K562 (cell line): Measurements from ENCODE around the gene MAGI1. TPM values are rescaled to one million over a fixed set of nuclear protein-coding genes. Genes with fewer than 3 reads are reported as not detected.

Experiments used
- ATAC-seq: fragments of 200-7000 bp; cut with Tn5 transposase; 3 replicates; pipeline ENCODE4 v1.9.1; 2020; ENCODE audit warnings: moderate library complexity
- BruUV-seq: library from RNA; stranded (reverse); fragments of 400-500 nt; replicated peaks from 2 replicates; lab custom pipeline; 2021; lab: Mats Ljungman, UMichigan
- CTCF ChIA-PET: fragments of 300-600 bp; formaldehyde crosslinking; extraction: SDS; loops from one replicate; lab custom pipeline; 2021; ENCODE audit warnings: low intra/inter-chr PET ratio; lab: Yijun Ruan, JAX
- POLR2A ChIA-PET: fragments of 300-600, 350-650 bp; sonication (Branson Sonifier 250); formaldehyde crosslinking; extraction: SDS; loops from one replicate; lab custom pipeline; 2021; ENCODE audit warnings: antibody characterized with exemption, inconsistent platforms; lab: Yijun Ruan, JAX
- DNase-seq, 4 experiments: peaks; one replicate each; pipeline versions ENCODE4 v3.0.0 to v3.0.0-alpha.2; 2011 to 2018; ENCODE audit warnings: low spot score in 3 of 4, mixed read lengths in 3 of 4; ENCODE audit errors: extremely low read depth in 1 of 4
- FAIRE-seq: peaks from 2 replicates; lab custom pipeline; 2011; peaks lifted over from hg19 to GRCh38; lab: Jason Lieb, UNC
- H2AFZ ChIP-seq: 2 replicates; pipeline ENCODE4 v1.6.0; 2011; ENCODE audit warnings: low read depth, low read length, control low read depth, inconsistent platforms
- H3K27ac ChIP-seq: fragments of 200-600 bp; 3 replicates; pipeline ENCODE4 v1.8.0; 2011; ENCODE audit warnings: low read depth, mild to moderate bottlenecking, control low read depth, inconsistent platforms, low read length, moderate library complexity, mixed read lengths; ENCODE audit errors: extremely low read depth
- H3K27me3 ChIP-seq, 2 experiments: fragments of 300-600 bp in 1 of 2; 2 replicates in 1 of 2; 3 replicates in 1 of 2; pipeline versions ENCODE4 v1.6.0 to v1.8.0; 2011; ENCODE audit warnings: inconsistent platforms in 2 of 2, low read length in 2 of 2, mild to moderate bottlenecking in 1 of 2, mixed read lengths in 1 of 2, moderate library complexity in 1 of 2; ENCODE audit not compliant: control insufficient read depth in 2 of 2, insufficient read depth in 2 of 2
- H3K36me3 ChIP-seq: fragments of 300-600 bp; 3 replicates; pipeline ENCODE4 v1.8.0; 2011; ENCODE audit warnings: mild to moderate bottlenecking, low read length, inconsistent platforms; ENCODE audit not compliant: control insufficient read depth, insufficient read depth
- H3K4me1 ChIP-seq, 2 experiments: fragments of 200-600 bp in 1 of 2; replicated peaks in 1 of 2; 2 replicates in 1 of 2; 3 replicates in 1 of 2; pipeline versions ENCODE4 v1.5.1 to v1.8.0; 2011; ENCODE audit warnings: inconsistent platforms in 2 of 2, low read length in 2 of 2, mild to moderate bottlenecking in 1 of 2, mixed read lengths in 1 of 2, moderate library complexity in 1 of 2; ENCODE audit not compliant: control insufficient read depth in 2 of 2, insufficient read depth in 2 of 2
- H3K4me2 ChIP-seq: 2 replicates; pipeline ENCODE4 v1.6.1; 2011; ENCODE audit warnings: low read length, control low read depth, inconsistent platforms, mixed read lengths; ENCODE audit not compliant: insufficient read depth
- H3K4me3 ChIP-seq: fragments of 200-600 bp; sonication (generic), shearing (Covaris generic); 2 replicates; pipeline ENCODE4 v1.5.1; 2016; ENCODE audit warnings: control low read depth, inconsistent platforms
- H3K79me2 ChIP-seq: fragments of 200-600 bp; 3 replicates; pipeline ENCODE4 v1.8.0; 2011; ENCODE audit warnings: low read length, inconsistent platforms; ENCODE audit not compliant: control insufficient read depth, insufficient read depth
- H3K9ac ChIP-seq, 2 experiments: 2 replicates each; pipeline versions ENCODE4 v1.6.0 to v1.6.1; 2011; ENCODE audit warnings: low read depth in 2 of 2, low read length in 2 of 2, control low read depth in 1 of 2, inconsistent platforms in 1 of 2, mild to moderate bottlenecking in 1 of 2, mixed read lengths in 1 of 2; ENCODE audit not compliant: insufficient read depth in 1 of 2
- H3K9me1 ChIP-seq: one replicate; pipeline ENCODE4 v1.6.0; 2011; ENCODE audit warnings: inconsistent platforms, mild to moderate bottlenecking, low read length, moderate library complexity; ENCODE audit not compliant: control insufficient read depth, insufficient read depth
- H3K9me3 ChIP-seq: replicated peaks from 2 replicates; pipeline ENCODE4 v1.5.1; 2011; ENCODE audit warnings: low read depth, low read length, inconsistent platforms; ENCODE audit not compliant: control insufficient read depth, insufficient read depth
- H4K20me1 ChIP-seq: replicated peaks from 2 replicates; pipeline ENCODE4 v1.6.1; 2011; ENCODE audit warnings: low read length, inconsistent platforms, mixed read lengths; ENCODE audit not compliant: control insufficient read depth, insufficient read depth
- COPS2 ChIP-seq: fragments of 450-650 bp; conservative IDR thresholded peaks from 2 replicates; pipeline ENCODE4 v1.6.1; 2016; ENCODE audit warnings: mild to moderate bottlenecking, moderate library complexity
- CREB5 ChIP-seq: fragments of 250-450 bp; sonication (Bioruptor Pico); IDR thresholded peaks from 2 replicates; pipeline ENCODE4 v1.5.0; 2020; ENCODE audit warnings: mild to moderate bottlenecking
- E2F5 ChIP-seq: sonication (generic); formaldehyde crosslinking; IDR thresholded peaks from 2 replicates; pipeline ENCODE4 v1.8.0; 2022; ENCODE audit warnings: mild to moderate bottlenecking, missing genetic modification reagents
- EWSR1 ChIP-seq: fragments of 450-650 bp; IDR thresholded peaks from 2 replicates; pipeline ENCODE4 v1.6.1; 2018; ENCODE audit warnings: borderline replicate concordance, mild to moderate bottlenecking, low read depth, moderate library complexity; ENCODE audit not compliant: partially characterized antibody
- FOSL1 ChIP-seq: fragments of 200-800 bp; sonication (Bioruptor generic); conservative IDR thresholded peaks from 2 replicates; pipeline ENCODE4 v1.6.1; 2016; ENCODE audit warnings: missing genetic modification characterization, missing compliant biosample characterization
- ID3 ChIP-seq, 2 experiments: fragments of 250-450 bp in 1 of 2; fragments of 450-650 bp in 1 of 2; sonication (Bioruptor Pico) in 1 of 2; IDR thresholded peaks; 2 replicates each; pipeline versions ENCODE4 v1.6.1 to v1.8.0; 2016 to 2021; ENCODE audit warnings: mild to moderate bottlenecking in 2 of 2, moderate library complexity in 2 of 2, missing compliant biosample characterization in 1 of 2, missing genetic modification characterization in 1 of 2
- PRDM10 ChIP-seq: fragments of 450-650 bp; IDR thresholded peaks from 2 replicates; pipeline ENCODE4 v1.6.1; 2018; ENCODE audit not compliant: partially characterized antibody
- RB1 ChIP-seq: fragments of 450-650 bp; IDR thresholded peaks from 2 replicates; pipeline ENCODE4 v1.6.1; 2017; ENCODE audit warnings: low read depth, mild to moderate bottlenecking
- SMAD3 ChIP-seq: fragments of 450-650 bp; formaldehyde crosslinking; conservative IDR thresholded peaks from 2 replicates; pipeline ENCODE4 v1.4.0; 2020; ENCODE audit warnings: mild to moderate bottlenecking
- TOE1 ChIP-seq, 2 experiments: fragments of 450-650 bp in 1 of 2; sonication (generic) in 1 of 2; formaldehyde crosslinking in 1 of 2; IDR thresholded peaks; 2 replicates each; pipeline versions ENCODE4 v1.7.1 to v1.8.0; 2016 to 2022; ENCODE audit warnings: borderline replicate concordance in 2 of 2, mild to moderate bottlenecking in 2 of 2, antibody characterized with exemption in 1 of 2, inconsistent platforms in 1 of 2, low read depth in 1 of 2, missing genetic modification reagents in 1 of 2, moderate library complexity in 1 of 2
- ZBTB2 ChIP-seq: fragments of 450-650 bp; IDR thresholded peaks from 2 replicates; pipeline ENCODE4 v1.6.1; 2016; ENCODE audit warnings: antibody characterized with exemption
- ZFPM2 ChIP-seq: fragments of 250-450 bp; sonication (Bioruptor Pico); IDR thresholded peaks from 2 replicates; pipeline ENCODE4 v1.5.1; 2022; ENCODE audit warnings: mild to moderate bottlenecking
- ZNF121 ChIP-seq: sonication (generic); formaldehyde crosslinking; conservative IDR thresholded peaks from 2 replicates; pipeline ENCODE4 v1.8.0; 2022; ENCODE audit warnings: missing genetic modification reagents
- ZNF212 ChIP-seq: fragments of 450-650 bp; formaldehyde crosslinking; IDR thresholded peaks from 2 replicates; pipeline ENCODE4 v1.4.0; 2020; ENCODE audit warnings: mild to moderate bottlenecking
- WGBS: fragments of 100-300 bp; shearing (Covaris generic); methylation state at CpG from one replicate; pipeline ENCODE4 v1.1.6; 2016; ENCODE audit warnings: low coverage, mixed read lengths; ENCODE audit not compliant: insufficient coverage; ENCODE audit errors: missing lambda C conversion rate; 5-methylcytosine and 5-hydroxymethylcytosine counted together
- in situ Hi-C: fragments of 300-500 bp; cut with MboI; formaldehyde crosslinking; loops from 4 replicates; pipeline ENCODE4 v1.15.0; 2018; ENCODE audit warnings: inconsistent platforms, mixed read lengths
- intact Hi-C: fragments of 100-400 bp; cut with micrococcal nuclease; formaldehyde crosslinking; loops from 2 replicates; pipeline ENCODE4 v1.14.2; 2022
- polyA plus RNA-seq, 8 experiments: library from polyadenylated mRNA; depleted of rRNA in 4 of 8; stranded (reverse) in 5 of 8; unstranded in 3 of 8; fragments of >200 nt; fragmentation: Nextera tagmentation in 2 of 8; fragmentation: Illumina TruSeq in 1 of 8; extraction: Ambion mirVana in 2 of 8; extraction: Trizol in 1 of 8; gene quantifications; 2 replicates each; pipeline versions ENCODE4 v1.2.1 to v1.2.3, GENCODE V29; 2011 to 2014; ENCODE audit warnings: inconsistent platforms in 1 of 8, missing spikeins in 1 of 8
- total RNA-seq, 7 experiments: library from RNA; depleted of rRNA in 6 of 7; stranded (reverse); fragments of >200 nt in 6 of 7; fragmentation: Illumina TruSeq in 2 of 7; extraction: Trizol in 2 of 7; gene quantifications; 2 replicates each; pipeline versions ENCODE4 v1.2.1 to v1.2.3, GENCODE V29; 2011 to 2021; ENCODE audit warnings: low replicate concordance in 1 of 7

Gene MAGI1
- total and polyA plus RNA-seq, 9 of the 15 experiments (the other 6 are each of a cell fraction or from before 2014, with no cell fraction given) = 7.8 to 59.4 (median 43.2) TPM

GRCh38 chr3:65938676-65939075 lies 100.0 kb downstream of the MAGI1 start:
- WGBS = 0% methylated on average over 4 of the region's 4 CpGs
- H3K9me3 ChIP-seq = no peaks in the 10 kb centered on the region
- FAIRE-seq = no peak
- DNase-seq = no peak
- H3K27ac ChIP-seq = no peak overlapping the region
- intact Hi-C loops (no loop called here), in situ Hi-C loops (no loop called here)
- H2AFZ ChIP-seq = no peak overlapping the region
- POLR2A ChIA-PET = no interaction called here
- no peaks in the 10 kb centered on the region; a peak in 1 of 5 replicates for H3K4me1 ChIP-seq
- no TSS peak for BruUV-seq
- no peak overlapping the region for H3K4me2 ChIP-seq
- H3K36me3 ChIP-seq = no peaks in the 10 kb centered on the region
- H3K9ac ChIP-seq = no peak overlapping the region
- ATAC-seq = no peak
- H3K9me1 ChIP-seq = no peaks in the 10 kb centered on the region
- CTCF ChIA-PET = no interaction called here
- H3K27me3 ChIP-seq = no peaks in the 10 kb centered on the region; a peak in 2 of 5 replicates
- no peaks in the 10 kb centered on the region for H3K79me2 ChIP-seq
- H4K20me1 ChIP-seq = no peaks in the 10 kb centered on the region
- H3K4me3 ChIP-seq = no peak overlapping the region
- TF ChIP-seq ZFPM2 (CRISPR knock-in tag) (no peak), ZNF212 (CRISPR knock-in tag) (no peak), PRDM10 (no peak), EWSR1 (no peak), E2F5 (CRISPR knock-in tag) (no peak), ID3 (CRISPR knock-in tag; IDR thresholded peaks at IDR 0.05) (no peak), ID3 (tag; IDR thresholded peaks at IDR 0.05) (no peak), COPS2 (no peak), ZBTB2 (no peak), RB1 (no peak), SMAD3 (CRISPR knock-in tag) (no peak), TOE1 (IDR thresholded peaks at IDR 0.05; ENCODE audit: borderline replicate concordance) (no peak), TOE1 (CRISPR knock-in tag; IDR thresholded peaks at IDR 0.05; ENCODE audit: borderline replicate concordance, low read depth) (no peak), CREB5 (CRISPR knock-in tag) (no peak), ZNF121 (CRISPR knock-in tag) (no peak), FOSL1 (tag) (no peak)
